ENCODE data around the gene FCF1.

Gene FCF1

GRCh38 chr14:74765721-74766120 is 52.8 kb downstream of the FCF1 start:
- no peak for DNase-seq (ENCODE audit: low read depth)

- no peak for DNase-seq (ENCODE audit: low read depth)
Observed at GRCh38 chr14:74771399-74771798, 58.5 kb downstream of the FCF1 start.

GRCh38 chr14:74784634-74785033 is 71.7 kb downstream of the FCF1 start:
- no peak for DNase-seq (ENCODE audit: low read depth)

GRCh38 chr14:74785056-74785613 is 72.2 kb downstream of the FCF1 start:
- no peak for DNase-seq (ENCODE audit: low read depth)

- no peak for DNase-seq (ENCODE audit: low read depth)
Observed at GRCh38 chr14:74786796-74787315, 73.9 kb downstream of the FCF1 start.
